ENCODE results near the gene INTS14.

INTS14 gene

DNA sequence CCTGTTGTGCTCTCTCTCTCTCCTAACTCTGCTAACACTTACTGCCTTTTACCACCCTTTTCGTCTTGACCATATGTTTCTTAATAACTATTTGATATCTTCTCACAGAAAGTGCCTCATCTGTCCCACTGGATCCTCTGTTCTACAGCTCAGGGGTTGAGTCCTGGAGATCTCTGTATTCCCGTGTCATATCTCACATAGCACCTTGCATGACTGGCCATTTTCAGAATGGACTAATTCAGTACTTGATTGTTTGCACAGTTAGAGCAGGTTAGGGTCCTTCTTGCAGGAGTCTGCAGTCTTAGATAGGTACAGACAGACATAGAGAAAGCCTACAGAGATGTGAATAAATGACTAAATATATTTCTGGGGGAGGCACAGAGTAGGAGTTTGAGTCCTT lies 59.7 kb downstream of the INTS14 start:
- no peak for TF ChIP-seq POLR2A (IDR thresholded peaks at IDR 0.05; ENCODE audit: low read length)
- peak; percentile 80 to 92 for DNase-seq

DNA sequence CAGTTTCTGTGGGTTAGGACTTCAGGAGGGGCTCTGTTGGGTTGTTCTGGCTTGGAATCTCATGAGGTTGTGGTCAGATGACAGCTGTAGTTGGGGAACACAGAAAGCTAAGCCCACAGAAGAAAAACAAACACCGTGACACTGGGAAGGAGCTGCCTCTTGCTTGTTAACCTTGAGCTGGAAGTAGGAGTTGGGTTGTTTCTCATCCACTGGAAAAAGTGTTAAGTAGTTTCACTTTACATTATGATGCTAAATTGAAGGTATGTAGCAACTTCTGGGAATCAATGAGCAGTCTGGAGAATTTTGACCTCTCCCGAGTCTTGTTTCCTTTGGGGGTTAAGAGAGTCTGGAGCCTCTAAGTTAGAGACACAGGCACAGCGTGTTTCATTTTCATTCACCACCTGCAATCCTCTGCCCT lies 60.2 kb downstream of the INTS14 start:
- DNase-seq: peak; percentile 39 to 55
- no peak for TF ChIP-seq POLR2A (IDR thresholded peaks at IDR 0.05; ENCODE audit: low read length)
- no peak for TF ChIP-seq GATA1 (IDR thresholded peaks at IDR 0.05; ENCODE audit: low read depth, low read length)

DNA sequence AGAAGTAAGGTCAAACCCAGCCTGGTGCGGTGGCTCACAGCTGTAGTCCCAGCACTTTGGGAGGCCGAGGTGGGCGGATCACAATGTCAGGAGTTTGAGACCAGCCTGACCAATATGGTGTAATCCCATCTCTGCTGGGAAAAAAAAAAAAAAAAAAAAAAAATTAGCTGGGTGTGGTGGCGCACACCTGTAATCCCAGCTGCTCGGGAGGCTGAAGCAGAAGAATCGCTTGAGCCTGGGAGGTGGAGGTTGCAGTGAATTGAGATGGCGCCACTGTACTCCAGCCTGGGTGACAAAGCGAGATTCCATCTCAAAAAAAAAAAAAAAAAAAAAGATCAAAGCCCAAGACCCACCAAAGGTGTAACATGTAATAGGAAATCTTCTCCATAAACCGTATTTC lies 61.6 kb downstream of the INTS14 start:
- DNase-seq: peak in 1 of 2 experiments; percentile 37

DNA sequence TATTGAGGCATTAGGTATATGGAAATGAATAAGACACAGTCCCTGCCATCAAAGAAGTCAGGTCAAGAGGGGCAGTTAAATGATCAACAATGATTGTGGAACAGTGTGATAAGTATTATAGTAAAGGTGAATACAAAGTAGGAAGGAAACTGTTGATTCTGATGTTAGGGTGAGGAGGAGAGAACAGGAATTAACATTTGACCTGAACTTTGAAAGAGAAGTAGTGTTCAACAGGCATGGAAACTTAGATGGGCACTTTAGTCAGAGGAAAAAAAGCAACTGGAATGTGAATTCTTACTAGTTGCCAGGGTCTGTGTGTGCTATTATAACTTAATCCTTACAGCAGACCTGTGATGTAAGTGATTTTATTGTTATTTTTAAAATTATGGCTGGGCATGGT lies 63.1 kb downstream of the INTS14 start:
- no peak for TF ChIP-seq POLR2A (IDR thresholded peaks at IDR 0.05; ENCODE audit: low read length)
- TF ChIP-seq GATA1 (IDR thresholded peaks at IDR 0.05; ENCODE audit: low read depth, low read length): no peak
- DNase-seq: no peak

DNA sequence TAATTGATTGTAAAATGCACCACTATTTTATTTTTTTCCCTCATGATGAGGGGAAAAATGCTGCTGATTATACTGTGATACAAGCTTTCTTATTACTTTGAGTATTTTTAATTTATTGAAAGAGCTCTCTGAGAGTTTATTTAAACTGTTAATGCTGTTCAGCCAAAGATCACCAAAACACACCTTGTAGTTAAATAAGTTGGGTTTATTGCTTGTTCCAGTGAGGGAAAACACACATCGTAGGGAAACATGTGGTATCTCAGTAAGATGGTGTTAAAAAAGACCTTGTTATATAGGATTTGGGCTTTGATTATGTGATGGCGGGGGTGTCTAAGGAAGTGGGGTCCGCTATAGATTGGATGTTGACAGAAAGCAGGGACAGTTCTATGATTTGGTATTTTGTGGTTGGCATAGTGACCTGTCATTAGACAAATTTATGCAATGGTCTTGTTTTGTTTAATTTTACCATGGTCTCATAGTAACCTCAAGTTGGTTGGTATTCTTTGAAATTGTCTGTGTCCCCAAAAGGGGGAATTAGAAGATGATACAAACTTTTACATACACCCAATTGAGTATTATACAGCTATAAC lies 69.6 kb downstream of the INTS14 start:
- TF ChIP-seq GATA1 (IDR thresholded peaks at IDR 0.05; ENCODE audit: low read depth, low read length): no peak
- no peak for TF ChIP-seq POLR2A (IDR thresholded peaks at IDR 0.05; ENCODE audit: low read length)
- DNase-seq: no peak

DNA sequence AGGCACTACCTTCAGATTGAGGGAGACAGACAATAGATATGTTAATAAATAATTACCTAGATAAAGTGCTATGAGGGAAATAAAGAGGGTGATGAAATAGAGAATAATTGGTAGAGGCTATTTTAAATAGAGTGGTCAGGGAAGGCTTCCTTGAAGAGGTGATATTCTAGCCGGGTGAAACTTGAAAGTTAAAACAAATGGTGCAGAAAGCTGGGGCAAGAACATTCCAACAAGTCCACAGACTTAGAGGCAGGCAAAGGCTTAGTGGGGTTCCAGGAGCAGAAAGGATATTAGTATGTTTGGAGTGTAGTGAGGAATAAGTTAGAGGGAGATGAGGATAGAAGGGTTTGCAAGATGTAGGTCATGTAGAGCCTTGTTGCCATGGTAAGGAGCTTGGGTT lies 70.6 kb downstream of the INTS14 start:
- DNase-seq: no peak
- TF ChIP-seq GATA1 (IDR thresholded peaks at IDR 0.05; ENCODE audit: low read depth, low read length): no peak

DNA sequence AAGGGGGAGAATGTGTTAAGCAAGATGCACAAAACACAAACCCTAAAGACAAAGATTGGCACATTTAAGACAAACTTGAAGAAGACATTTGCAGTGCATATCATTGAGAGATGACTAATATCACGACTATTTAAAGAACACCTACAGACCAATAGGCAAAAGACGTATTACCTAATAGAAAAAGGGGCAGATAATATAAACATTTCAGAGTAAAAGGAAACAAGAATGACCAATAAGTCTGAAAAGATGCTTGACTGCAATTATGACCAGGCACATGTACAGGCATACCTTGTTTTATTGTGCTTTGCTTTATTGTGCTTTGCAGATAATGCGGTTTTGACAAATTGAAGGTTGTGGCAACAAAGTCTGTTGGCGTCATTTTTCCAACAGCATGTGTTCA lies 75.7 kb downstream of the INTS14 start:
- DNase-seq: no peak
- TF ChIP-seq GATA1 (IDR thresholded peaks at IDR 0.05; ENCODE audit: low read depth, low read length) (no peak), POLR2A (IDR thresholded peaks at IDR 0.05; ENCODE audit: low read length) (no peak)

DNA sequence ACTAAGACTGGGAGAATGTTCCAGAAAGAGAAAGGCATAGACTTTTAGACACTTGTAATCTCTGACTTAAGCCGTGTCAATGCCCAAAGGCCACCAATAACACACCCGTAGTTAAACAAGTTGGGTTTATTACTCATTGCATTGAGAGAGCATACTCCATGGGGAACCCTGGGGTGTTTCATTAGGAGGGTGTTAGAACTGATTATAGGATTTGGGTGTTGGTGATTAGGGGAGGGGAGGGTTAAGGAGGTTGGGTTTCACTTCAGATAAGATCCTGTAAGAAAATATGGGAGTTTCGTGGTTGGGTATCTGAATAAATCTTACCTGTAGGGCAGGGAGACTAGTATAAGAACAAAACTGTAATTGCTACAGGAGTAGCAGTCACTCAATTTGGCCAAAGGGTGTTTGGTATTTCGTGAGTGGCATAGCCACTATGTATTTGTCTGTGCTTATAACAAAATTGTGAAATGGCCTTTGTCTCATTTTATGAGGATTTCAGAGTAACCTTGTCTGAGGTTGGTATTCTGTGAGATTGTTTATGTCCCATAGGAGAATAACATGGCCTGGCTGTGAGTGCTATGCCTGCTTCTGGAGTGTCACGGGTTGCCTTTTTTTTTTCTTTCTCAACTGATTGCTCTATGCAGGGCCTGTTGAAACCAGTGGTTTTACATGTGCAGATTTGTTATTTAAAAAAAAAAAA lies 77.7 kb downstream of the INTS14 start:
- TF ChIP-seq POLR2A (IDR thresholded peaks at IDR 0.05; ENCODE audit: low read length) (no peak), GATA1 (IDR thresholded peaks at IDR 0.05; ENCODE audit: low read depth, low read length) (no peak)
- DNase-seq: peak; percentile 51 to 58

DNA sequence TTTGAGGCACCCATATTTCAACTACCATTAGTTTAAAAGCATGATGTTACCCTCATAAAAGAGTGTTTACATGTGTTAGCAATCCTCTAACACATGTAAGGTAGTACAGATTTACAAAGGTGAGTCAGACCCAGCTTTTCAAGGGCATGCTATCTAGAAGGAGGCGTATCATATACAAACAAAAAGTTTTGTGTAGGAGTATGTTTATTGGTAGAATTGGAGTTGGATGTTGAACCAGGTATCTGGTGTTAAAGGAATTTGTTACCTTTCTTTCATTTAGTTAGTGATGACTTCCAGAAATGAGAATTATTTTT lies 78.2 kb downstream of the INTS14 start:
- peak; percentile 27 to 58 for DNase-seq

DNA sequence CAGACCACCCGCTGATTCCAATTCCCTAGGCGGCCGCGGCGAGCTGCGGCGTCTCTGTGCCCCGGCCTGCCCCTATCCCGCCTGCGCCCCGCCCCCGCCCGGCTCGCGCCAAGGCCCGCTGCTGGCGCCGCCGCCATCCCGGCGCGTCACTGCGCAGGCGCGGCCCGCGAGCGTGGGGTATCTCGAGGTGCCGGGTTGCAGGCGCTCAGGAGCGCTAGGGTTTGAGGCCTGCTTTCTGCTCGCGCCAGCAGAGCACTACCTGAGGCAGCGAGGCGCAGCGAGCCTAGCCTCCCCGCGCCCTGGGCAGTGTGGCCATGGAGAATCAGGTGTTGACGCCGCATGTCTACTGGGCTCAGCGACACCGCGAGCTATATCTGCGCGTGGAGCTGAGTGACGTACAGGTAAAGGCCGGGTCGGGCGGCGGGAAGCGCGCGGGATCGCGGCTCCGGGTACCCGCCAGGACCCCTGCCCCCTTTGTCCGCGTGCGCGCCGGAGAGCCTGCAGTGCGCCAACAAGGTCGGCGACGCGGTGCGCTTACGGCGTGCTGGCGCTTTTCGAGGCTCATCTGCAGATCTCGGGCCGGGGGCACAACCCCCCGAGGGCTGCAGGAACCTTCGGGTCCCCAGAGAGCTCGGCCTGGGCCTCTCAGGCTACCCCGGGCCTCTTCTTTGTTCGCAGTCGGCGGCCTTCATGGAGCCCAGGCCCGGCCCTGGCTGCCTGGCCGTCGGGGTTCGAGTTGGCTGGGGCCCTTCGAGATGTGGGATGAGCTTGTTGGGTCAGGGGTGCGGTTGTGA lies 80.4 kb downstream of the INTS14 start, which contains the start of gene HACD3:
TSS of gene HACD3 (plus strand) at position 146 of the 794 bp plus-strand sequence. CDS start at position 315, 169 bp downstream.
- peak; percentile 92 to 96 for DNase-seq
- TF ChIP-seq GATA1 (IDR thresholded peaks at IDR 0.05; ENCODE audit: low read depth, low read length) (no peak), POLR2A (IDR thresholded peaks at IDR 0.05; ENCODE audit: low read length) (peak; percentile 70)

More for the DNA sequence above, 78.2 kb downstream of the INTS14 start:
- TF ChIP-seq GATA1 (IDR thresholded peaks at IDR 0.05; ENCODE audit: low read depth, low read length) (no peak), POLR2A (IDR thresholded peaks at IDR 0.05; ENCODE audit: low read length) (no peak)

DNA sequence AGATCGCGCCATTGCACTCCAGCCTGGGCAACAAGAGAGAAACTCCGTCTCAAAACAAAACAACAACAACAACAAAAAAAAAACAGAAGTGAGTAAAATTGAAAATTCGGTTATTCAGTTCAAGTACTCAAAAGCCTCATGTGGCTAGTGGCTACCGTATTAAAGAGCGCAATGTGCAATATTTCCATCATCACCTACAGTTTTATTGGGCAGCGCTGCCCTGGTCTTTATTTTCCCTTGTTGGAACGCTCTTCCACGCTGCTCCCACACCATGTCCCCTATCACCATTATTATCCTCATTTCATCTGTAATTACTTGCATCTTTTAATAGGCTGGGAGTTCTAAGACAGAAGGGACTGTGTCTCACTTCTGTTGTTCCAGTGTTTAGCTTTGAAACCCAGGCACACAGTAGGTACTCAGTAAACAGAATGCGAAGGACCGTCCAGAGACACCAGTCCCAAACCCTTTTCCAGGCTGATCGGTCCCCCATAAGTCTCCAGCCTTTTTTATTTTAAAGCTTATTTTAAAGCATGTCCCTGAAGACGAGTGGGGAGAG lies 81.1 kb downstream of the INTS14 start:
- TF ChIP-seq POLR2A (IDR thresholded peaks at IDR 0.05; ENCODE audit: low read length) (no peak), GATA1 (IDR thresholded peaks at IDR 0.05; ENCODE audit: low read depth, low read length) (no peak)
- DNase-seq: no peak
